HPDE6-E6E7 (cell line): Measurements from ENCODE around the gene PRDX2.
"Not testable (repeated sequence)": the region's sequence is repeated elsewhere in the genome, so short reads cannot be mapped to it uniquely, and the experiment has no call there.

Experiments used
- DNase-seq: peaks from one replicate; pipeline ENCODE4 v3.0.0; 2011; ENCODE audit warnings: missing footprints; ENCODE audit errors: extremely low spot score

PRDX2 gene

DNA sequence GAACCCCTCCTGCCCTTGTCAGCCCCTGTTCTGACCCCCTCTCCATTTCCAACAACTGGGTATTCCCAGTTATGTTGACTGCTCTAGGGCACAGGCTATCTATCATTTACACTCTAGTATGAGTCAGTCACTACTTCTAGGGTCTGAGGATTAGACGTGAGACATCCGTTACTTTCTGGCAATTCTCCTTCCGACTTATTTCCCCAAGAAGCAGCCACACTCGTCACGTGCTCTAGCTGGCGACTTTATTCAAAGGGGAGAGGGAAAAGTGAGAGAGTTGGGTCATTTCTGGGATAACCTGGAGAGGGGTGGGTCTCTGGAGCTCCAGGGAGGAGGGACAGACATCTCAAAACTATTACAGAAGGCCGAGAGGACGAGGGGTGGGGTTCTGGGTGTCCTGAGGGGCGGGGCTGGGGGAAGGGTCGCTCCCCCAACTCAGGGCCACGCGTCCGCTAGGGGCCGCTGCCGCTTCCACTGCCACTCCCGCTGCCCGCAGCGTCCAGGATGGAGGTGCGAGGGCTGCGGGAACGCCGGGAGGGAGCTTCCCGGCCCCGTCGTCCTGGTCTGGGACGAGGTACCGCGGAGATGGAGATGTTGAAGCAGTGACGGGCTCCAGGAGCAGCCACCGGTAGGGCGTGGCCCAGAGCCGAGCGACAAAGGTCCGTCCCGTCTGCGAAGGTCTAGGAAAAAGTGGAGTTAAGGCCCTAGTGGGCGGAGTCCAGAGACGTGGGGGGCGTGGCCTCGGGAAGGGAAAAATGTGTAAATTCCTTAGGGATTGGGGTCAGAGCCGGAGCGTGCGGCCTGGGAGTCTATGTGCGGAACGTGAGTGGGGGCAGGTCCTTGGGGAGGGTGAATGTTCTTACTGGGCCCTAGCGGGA lies 23.9 kb upstream of the PRDX2 start:
- DNase-seq, result no peak

DNA sequence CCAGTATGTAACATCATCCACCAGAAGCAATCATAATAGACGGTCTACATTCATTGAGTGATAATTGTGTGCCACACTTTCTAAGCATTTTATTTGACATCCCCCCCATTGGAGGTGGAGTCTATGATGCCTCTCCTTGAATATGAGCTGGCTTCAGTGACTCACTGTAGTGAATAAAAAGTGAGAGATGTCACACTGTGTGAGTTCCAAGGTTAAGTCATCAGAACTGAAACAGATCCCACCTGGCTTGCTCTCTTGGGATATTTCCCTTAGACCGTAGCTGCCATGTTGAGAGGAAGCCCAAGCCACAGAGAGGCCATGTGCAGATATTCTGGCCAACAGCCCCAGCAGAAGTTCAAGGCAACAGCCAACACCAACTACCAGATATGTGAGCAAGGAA lies 20.2 kb upstream of the PRDX2 start:
- DNase-seq, result no peak

DNA sequence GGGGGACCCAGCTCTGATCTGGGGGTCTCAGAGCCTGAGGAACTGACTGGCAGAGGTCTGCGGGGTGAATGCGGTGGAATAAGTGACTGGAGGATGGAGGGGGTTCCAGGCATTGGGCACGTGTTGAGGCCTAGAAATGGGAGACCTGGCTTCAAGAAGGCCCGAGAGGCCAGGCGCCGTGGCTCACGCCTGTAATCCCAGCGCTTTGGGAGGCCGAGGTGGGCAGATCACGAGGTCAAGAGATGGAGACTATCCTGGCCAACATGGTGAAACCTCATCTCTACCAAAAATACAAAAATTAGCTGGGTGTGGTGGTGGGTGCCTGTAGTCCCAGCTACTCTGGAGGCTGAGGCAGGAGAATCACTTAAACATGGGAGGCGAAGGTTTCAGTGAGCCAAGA lies 16.2 kb upstream of the PRDX2 start:
- DNase-seq, result not testable (repeated sequence)

DNA sequence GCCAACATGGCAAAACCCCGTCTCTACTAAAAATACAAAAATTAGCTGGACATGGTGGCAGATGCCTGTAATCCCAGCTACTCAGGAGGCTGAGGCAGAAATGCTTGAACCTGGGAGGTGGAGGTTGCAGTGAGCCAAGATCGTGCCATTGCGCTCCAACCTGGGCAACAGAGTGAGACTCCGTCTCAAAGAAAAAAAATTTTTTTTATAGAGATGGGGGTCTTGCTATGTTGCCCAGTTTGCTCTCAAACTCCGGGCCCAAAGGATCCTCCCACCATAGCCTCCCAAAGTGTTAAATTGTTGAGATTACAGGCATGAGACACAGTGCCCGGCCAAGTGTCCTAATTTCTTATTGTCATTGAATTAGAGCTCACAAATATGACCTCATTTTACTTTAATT lies 15.6 kb upstream of the PRDX2 start:
- not testable (repeated sequence) for DNase-seq

DNA sequence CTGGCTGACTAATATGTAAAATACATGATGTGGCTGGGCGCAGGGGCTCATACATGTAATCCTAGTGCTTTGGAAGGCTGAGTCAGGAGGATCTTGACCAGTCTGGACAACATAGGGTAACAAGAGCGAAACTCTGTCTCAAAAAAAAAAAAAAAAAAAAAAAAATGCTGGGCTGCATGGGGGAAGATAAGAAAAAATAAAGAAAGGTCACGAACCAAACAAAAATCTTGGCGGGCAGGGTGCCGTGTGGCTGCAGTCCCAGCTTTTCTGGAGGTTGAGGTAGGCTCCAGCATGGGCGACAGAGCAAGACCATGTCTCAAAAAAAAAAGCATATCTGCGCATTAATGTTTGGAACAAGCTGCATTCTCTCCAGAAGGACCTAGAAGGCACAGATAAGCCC lies 13.5 kb upstream of the PRDX2 start:
- DNase-seq, result no peak

DNA sequence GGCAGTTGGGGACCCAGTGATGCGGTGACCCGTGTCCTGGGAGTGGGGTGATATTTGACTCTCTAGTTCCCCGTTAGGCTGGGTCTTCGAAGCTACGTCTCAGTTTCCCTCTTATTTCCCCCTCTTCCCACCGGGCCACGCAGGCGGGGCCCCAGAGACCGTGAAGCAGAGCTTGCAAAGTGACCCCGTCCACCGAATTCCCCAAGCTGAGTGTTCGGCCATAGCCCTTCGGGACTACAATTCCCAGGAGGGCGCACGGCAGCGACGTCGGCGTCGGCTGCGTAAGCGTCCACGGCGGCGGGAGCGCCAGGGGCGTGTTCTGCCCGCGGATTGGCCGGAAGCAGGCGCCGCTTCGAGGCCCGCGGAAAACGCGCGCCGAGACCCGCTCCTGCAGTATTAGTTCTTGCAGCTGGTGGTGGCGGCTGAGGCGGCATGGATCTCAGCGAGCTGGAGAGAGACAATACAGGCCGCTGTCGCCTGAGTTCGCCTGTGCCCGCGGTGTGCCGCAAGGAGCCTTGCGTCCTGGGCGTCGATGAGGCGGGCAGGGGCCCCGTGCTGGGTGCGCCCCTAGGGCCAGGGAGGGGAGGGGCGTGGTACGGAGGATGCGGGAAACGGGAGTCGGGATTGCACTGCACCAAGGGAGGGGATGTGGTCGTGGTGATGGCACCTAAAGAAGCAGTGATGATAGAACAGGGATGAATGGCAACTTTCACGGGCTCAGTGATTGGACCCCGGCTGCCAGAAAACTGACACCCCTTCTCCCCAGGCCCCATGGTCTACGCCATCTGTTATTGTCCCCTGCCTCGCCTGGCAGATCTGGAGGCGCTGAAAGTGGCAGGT lies 4.9 kb upstream of the PRDX2 start, which contains the start of gene RNASEH2A:
Gene RNASEH2A, plus strand, starts transcription at position 343 of the 840 bp plus-strand sequence. Its CDS starts 90 bp downstream, at position 433.
- peak; percentile 94 for DNase-seq

DNA sequence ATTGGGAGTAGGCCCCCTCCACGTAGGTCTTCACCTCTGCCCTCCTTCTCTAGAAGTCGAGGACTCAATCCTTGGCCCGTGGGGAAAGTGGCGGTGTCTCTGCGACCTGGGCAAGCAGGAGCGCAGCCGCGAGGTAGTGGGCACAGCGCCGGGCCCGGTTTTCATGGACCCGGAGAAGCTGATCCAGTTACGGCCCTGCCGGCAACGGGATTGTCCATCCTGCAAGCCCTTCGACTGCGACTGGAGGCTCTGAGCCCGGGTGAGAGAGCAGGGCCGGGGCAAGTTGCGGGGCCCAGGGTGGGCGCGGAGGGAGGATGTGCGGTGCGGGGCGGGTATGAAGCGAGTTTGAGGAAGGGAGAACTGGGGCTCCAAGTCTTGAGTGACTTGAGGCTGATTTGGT lies 2.5 kb upstream of the PRDX2 start:
- no peak for DNase-seq

DNA sequence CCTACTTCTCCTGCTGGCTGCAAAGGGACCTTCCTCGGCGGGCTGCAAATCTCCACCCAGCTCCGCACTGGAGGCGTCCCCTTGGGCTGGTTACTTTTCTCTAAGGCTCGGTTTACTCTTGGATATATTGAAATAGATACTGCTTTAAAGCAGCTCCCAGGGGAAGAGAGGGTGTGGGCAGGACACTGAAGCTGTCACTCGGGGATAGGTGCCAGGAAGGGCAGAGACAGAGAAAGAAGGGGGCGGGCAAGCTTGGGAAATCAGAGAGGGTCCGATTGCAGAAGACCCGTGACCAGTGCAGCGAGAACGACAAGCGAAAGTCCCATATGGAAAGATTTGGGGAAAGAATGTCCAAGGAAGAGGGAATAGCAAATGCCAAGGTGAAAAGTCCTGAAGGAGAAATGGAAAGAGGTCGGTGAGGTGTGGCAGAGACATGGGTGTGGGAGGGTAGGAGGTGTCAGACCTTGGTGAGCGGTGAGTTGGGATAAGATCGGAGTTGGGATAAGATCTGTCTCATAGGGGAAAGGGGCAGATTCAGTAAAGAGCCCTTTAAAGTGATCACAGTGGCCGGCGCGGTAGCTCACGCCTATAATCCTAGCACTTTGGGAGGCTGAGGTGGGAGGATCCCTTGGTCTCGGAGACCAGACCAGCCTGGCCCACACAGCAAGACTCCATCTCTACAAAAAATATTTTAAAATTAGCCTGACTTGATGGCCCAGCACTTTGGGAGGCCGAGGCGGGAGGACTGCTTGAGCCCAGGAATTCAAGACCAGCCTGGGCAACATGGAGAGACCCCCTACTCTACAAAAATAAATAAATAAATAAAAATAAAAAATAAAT lies 887 bp upstream of the PRDX2 start:
- no peak for DNase-seq

DNA sequence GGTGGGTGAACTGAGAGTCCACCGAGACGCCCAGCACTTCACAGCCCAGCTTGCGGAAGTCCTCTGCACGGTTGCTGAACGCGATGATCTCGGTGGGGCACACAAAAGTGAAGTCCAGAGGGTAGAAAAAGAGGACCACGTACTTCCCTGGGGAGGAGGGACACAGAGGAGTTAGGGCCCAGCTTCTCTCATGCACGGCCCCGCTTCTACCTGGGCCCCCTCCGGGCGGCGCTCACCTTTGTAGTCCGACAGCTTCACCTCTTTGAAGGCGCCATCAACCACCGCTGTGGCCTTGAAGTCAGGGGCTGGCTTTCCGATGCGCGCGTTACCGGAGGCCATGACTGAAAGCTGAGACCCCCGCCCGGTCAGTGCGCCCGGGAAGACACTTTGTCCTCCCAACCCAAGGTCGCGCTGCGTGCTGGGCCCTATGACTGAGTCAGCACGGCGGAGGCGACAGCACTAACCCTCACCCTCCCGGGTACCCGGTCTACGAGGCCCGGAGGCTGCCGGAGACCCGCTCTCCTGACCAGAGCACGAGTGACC lies 606 bp downstream of the PRDX2 start:
- DNase-seq, result no peak

DNA sequence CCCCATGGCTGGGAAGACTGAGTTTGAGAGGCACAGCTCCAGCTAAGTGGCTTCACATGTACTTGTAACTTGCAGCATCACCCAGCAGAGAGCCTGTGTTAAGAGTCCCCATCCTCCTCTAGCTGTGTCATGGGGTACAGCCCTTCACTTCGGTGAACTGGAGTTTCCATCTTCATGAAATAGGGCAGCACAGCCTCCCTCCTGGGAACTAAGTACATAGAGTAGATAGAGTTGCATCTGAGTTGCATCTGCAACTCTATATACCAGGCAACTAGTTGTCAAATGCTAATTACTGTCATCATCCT lies 1.2 kb downstream of the PRDX2 start:
- DNase-seq, result no peak

DNA sequence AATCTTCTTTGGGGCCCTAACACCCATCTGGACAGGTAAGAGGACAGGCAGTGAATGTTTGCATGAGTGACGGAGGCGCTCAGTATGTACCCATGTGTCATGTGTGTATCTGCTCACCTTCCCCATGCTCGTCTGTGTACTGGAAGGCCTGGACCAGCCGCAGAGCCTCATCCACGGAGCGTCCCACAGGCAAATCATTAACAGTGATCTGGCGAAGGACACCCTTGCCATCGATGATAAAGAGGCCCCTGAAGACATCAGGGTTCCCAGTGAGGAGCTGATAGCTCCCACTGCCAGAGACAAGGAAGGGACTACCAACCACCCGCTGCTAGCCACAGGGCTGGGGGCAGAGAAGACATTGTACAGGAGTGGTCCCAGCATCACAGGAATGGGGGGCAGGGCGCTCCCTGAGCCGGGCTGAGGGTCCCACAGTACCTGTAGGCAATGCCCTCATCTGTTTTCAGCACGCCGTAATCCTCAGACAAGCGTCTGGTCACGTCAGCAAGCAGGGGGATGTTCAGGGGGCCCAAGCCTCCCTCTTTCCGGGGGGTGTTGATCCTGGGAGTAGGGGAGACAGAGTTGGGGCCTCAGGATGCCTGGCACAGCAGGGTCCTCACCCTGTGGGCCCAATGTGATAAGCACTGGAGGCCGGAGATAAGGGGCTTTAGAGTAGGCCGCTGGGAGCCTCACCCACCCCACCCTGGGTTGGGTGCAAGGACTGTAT lies 1.7 kb downstream of the PRDX2 start:
- DNase-seq, result no peak

DNA sequence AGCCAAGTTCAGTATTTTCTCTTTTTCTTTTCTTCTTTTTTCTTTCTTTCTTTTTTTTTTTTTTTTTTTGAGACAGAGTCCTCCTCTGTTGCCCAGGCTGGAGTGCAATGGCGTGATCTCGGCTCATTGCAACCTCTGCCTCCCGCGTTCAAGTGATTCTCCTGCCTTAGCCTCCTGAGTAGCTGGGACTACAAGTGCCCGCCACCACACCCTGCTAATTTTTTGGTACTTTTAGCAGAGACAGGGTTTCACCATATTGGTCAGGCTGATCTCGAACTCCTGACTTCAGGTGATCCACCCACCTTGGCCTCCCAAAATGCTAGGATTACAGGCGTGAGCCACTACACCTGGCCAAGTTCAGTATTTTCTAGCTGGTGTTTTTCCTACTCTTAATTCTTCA lies 4.0 kb downstream of the PRDX2 start:
- not testable (repeated sequence) for DNase-seq

DNA sequence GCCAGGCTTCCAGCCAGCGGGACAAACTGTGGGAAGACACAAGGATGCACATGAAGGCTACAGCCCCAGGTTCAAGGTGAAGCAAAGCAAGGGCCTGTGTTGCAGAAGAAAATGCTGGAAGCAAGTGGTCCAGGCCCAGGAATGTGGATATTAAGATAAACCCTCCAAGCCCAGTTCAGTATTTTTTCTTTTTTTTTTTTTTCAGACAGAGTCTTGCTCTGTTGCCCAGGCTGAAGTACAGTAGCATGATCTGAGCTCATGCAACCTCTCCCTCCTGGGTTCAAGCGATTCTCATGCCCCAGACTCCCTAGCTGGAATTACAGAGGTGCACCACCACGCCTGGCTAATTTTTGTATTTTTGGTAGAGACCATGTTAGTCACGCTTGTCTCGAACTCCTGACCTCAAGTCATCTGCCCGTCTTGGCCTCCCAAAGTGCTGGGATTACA lies 4.4 kb downstream of the PRDX2 start:
- DNase-seq, result no peak

DNA sequence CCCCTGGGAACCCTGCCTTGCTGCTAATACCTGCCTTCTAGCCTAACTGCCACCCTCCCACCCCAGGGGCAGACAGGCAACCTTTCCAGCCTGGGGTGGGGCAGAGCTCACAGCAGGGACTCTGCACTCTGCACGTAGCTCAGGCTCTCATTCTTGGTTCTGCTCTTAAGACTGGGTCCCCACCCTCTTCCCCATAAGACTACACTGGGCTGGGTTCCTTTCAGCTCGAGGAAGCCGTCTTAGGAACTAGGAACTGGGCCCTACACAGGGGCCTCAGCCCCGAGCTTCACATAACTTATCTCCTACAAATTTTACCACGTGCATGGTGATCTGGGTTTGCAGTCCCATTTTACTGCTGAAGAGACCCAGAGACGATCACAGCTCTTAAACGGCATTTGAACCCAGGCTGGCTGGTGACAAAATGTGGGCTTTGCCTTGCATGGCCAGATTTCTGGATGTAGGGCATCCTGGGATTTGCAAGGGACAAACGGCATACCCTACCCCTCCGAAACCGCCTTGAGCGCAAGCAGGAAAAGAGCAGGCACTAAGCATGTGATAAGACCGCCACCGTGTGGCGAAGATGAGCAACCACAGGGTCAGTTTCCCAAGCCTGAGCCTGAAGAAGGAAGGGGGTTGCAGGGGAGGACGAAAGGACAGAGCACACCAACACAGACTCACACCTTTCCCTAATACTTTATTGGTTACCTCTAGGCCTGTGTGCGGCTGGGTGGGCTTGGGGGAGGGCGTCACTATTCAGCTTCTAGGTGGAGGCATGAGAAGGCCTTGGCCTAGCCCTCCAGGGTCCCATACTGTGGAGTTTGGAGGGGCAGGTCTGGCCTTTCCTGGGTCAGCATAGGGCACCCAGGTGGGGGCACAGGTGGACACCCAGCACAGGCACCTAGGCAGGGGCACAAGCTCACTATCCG lies 5.2 kb downstream of the PRDX2 start:
- no peak for DNase-seq

DNA sequence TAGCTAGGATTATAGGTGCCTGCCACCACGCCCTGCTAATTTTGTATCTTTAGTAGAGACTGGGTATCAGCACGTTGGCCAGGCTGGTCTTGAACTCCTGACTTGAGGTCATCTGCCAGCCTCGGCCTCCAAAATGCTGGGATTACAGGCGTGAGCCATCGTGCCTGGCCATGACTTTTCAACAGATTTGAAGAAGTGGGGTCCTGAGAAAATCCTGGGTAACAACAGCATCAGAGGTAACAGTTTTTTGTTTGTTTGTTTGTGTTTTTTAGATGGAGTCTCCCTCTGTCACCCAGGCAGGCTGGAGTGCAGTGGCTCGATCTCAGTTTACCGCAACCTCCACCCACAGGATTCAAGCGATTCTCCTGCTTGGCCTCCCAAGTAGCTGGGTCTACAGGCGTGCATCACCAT lies 6.6 kb downstream of the PRDX2 start:
- no peak for DNase-seq

DNA sequence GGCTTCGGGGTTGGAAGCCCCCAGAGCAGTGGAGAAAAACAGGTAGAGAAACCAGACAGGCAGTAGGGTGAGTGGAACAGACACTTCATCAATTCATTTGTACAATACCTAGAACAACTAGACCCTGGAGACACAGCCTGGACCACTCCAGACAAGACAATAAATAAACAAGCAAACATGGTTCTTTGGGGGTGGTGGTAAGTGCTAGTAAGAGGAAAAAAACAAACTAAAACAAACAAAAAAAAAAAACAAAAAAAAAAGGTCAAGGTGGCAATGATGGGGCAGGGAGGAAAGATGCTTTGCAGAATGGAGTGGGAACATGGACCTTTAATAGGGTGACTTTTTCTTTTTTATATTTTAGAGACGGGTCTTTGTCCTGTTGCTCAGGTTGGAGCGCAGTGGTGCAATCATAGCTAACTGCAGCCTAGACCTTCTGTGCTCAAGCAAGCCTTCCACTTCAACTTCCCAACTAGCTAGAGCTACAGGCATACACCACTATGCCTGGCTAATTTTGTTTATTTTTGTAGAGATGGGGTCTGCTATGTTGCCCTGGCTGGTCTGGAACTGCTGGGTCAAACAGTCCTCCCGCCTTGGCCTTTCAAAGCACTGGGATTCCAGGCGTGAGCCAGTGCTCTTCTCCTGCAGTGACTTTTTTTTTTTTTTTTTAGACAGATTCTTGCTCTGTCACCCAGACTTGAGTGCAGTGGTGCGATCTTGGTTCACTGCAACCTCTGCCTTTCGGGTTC lies 7.2 kb downstream of the PRDX2 start:
- no peak for DNase-seq

DNA sequence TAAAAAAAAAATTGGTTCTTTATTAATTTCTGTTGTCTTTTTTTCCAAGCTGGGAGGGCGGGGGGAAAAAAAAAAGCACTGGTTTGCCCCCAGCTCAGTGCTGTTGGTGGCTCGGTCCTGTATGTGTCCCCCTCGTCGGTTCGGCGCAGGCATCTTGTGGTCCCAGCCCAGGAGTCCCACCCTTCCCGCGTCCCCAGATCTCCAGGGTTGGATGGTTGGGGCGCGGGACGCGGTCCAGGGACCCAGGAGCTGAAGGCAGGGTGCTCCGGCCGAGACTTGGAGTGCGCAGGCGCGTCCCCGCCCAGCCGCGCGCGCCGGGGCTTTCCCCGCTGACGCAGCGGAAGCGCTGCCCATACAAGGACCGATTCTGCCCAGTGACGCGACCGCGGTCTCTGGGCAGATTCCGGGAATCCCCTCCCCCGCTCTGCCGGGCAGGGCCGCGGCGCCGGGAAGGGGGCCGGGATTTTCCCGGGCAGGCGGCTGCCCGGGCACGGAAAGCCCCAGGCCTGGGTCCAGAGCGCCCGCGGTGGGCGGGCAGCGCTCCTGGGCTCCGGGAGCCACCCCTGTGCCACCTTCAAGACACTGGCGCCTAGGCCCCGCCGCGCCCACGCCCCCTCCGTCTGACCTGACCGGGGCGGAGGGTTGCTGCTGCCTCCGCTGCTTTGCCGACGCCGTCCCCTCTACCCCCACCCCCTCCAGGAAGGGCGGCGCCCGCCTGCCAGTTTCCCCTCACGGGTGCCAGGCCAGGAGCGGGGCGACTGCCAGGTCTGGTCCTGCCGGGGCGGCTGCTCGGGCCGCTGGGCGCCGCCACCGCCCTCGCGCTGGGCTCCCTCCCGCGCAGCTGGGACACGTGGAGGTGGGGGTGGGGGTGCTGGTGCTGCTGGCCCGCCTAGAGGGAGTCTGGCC lies 8.1 kb downstream of the PRDX2 start:
- no peak for DNase-seq

DNA sequence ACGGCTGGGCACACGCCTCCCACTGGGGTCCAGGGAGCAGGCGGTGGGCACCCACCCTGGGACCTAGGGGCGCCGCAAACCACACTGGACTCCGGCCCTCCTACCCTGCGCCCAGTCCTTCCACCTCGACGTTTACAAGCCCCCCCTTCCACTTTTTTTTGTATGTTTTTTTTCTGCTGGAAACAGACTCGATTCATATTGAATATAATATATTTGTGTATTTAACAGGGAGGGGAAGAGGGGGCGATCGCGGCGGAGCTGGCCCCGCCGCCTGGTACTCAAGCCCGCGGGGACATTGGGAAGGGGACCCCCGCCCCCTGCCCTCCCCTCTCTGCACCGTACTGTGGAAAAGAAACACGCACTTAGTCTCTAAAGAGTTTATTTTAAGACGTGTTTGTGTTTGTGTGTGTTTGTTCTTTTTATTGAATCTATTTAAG lies 8.7 kb downstream of the PRDX2 start:
- DNase-seq, result no peak
